BLaER1 (cell line): ENCODE data around the gene RMI1.
A peak's percentile ranks its signal among the peaks of the same experiment; 100 is the strongest.

ENCODE experiments used
- H3K27ac ChIP-seq: shearing (Covaris generic); formaldehyde crosslinking; 2 replicates; pipeline ENCODE4 v1.8.1; 2022
- H3K27me3 ChIP-seq: shearing (Covaris generic); formaldehyde crosslinking; 2 replicates; pipeline ENCODE4 v1.8.1; 2022
- H3K36me3 ChIP-seq: shearing (Covaris generic); formaldehyde crosslinking; 2 replicates; pipeline ENCODE4 v1.8.1; 2022
- H3K4me1 ChIP-seq: shearing (Covaris generic); formaldehyde crosslinking; 2 replicates; pipeline ENCODE4 v1.8.1; 2022
- H3K4me2 ChIP-seq: shearing (Covaris generic); formaldehyde crosslinking; 2 replicates; pipeline ENCODE4 v1.8.1; 2022
- H3K4me3 ChIP-seq: shearing (Covaris generic); formaldehyde crosslinking; 2 replicates; pipeline ENCODE4 v1.8.1; 2022
- H3K9ac ChIP-seq: shearing (Covaris generic); formaldehyde crosslinking; 2 replicates; pipeline ENCODE4 v1.8.1; 2022
- H3K9me3 ChIP-seq: shearing (Covaris generic); formaldehyde crosslinking; 2 replicates; pipeline ENCODE4 v1.8.1; 2022
- H4K20me1 ChIP-seq: shearing (Covaris generic); formaldehyde crosslinking; 2 replicates; pipeline ENCODE4 v1.8.1; 2022
- Cebpa-rat ChIP-seq: shearing (Covaris generic); IDR thresholded peaks from 2 replicates; pipeline ENCODE4 v1.8.1; 2022

The RMI1 gene

DNA sequence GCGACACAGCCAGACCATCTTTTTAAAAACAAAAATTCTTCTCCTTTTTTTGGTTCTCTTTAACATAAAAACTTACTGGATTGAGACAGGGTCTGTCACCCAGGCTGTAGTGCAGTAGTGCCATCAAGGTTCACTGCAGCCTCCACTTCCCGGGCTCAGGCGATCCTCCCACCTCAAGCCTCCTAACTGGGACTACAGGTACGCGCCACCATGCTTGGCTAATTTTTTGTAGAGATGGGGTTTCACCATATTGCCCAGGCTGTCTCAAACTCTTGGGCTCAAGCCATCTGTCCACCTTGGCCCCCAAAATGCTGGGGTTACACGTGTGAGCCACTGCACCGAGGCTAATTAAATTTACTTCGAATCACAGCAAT lies 14.4 kb upstream of the RMI1 start:
- no peak for TF ChIP-seq Cebpa-rat

DNA sequence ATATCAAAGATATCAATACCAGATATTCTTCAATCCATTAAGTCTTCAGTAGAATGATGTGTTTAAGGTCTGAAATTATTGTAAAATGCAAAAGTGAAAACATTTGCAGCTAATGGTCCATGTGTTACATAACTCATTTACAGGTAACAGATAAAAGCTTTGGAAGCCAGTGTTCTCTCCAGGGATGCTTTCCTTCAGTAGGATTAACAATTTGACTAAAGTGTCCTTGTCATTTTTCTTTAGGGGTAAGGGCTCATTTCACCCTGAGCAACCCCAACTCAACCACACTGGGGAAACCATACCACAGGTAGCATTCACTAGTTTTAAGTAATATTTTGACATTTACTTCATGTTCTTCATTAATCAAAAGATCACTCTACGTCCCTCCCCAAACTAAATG lies 13.5 kb upstream of the RMI1 start:
- TF ChIP-seq Cebpa-rat = no peak
- H3K36me3 ChIP-seq = peaks cover 60% of the 10 kb centered on the region
- H3K27me3 ChIP-seq = no peaks in the 10 kb centered on the region
- no peak overlapping the region for H3K4me3 ChIP-seq
- peaks cover 78% of the 10 kb centered on the region for H4K20me1 ChIP-seq
- H3K27ac ChIP-seq = no peak overlapping the region
- H3K4me2 ChIP-seq = no peak overlapping the region
- H3K9me3 ChIP-seq = no peaks in the 10 kb centered on the region
- H3K4me1 ChIP-seq = no peaks in the 10 kb centered on the region
- H3K9ac ChIP-seq = no peak overlapping the region

More for the DNA sequence above, 14.4 kb upstream of the RMI1 start:
- no peak overlapping the region for H3K9ac ChIP-seq
- no peaks in the 10 kb centered on the region for H3K9me3 ChIP-seq
- H3K27me3 ChIP-seq = no peaks in the 10 kb centered on the region
- no peak overlapping the region for H3K4me3 ChIP-seq
- no peak overlapping the region for H3K4me2 ChIP-seq
- H3K27ac ChIP-seq = no peak overlapping the region
- H3K36me3 ChIP-seq = peaks cover 51% of the 10 kb centered on the region
- peaks cover 69% of the 10 kb centered on the region for H4K20me1 ChIP-seq
- no peaks in the 10 kb centered on the region for H3K4me1 ChIP-seq

DNA sequence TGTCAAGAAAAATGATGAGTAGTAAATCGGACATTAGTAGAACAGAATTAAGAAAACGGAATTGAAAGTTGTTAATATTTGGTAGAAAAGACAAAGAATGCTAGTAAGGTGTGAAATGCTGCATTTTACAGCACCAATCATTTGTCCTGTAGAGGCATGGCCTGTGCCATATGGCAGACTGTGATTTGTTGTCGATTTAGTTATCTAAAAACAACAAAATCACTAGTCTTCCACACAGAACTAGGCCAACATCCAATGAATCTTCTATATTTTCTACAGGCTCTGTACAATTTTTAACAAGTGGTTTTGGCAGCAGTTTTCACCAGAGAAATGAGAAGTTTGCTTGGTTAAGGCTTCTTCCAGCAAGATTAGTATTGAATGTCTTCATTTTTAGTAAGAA lies 11.0 kb upstream of the RMI1 start:
- Histone ChIP-seq H3K4me3 (no peak overlapping the region), H3K27ac (no peak overlapping the region), H4K20me1 (peaks cover 100% of the 10 kb centered on the region), H3K36me3 (peaks cover 85% of the 10 kb centered on the region), H3K9ac (no peak overlapping the region), H3K4me1 (peaks cover 24% of the 10 kb centered on the region), H3K4me2 (no peak overlapping the region), H3K9me3 (no peaks in the 10 kb centered on the region), H3K27me3 (no peaks in the 10 kb centered on the region)
- TF ChIP-seq Cebpa-rat = no peak

GRCh38 chr9:83971485-83971884 lies 9.1 kb upstream of the RMI1 start:
- H3K4me1 ChIP-seq = peaks cover 36% of the 10 kb centered on the region
- H3K9ac ChIP-seq = no peak overlapping the region
- no peaks in the 10 kb centered on the region for H3K9me3 ChIP-seq
- H3K36me3 ChIP-seq = peaks cover 97% of the 10 kb centered on the region
- no peaks in the 10 kb centered on the region for H3K27me3 ChIP-seq
- TF ChIP-seq Cebpa-rat = no peak
- no peak overlapping the region for H3K4me3 ChIP-seq
- H3K4me2 ChIP-seq = no peak overlapping the region
- H4K20me1 ChIP-seq = peaks cover 100% of the 10 kb centered on the region
- no peak overlapping the region for H3K27ac ChIP-seq

DNA sequence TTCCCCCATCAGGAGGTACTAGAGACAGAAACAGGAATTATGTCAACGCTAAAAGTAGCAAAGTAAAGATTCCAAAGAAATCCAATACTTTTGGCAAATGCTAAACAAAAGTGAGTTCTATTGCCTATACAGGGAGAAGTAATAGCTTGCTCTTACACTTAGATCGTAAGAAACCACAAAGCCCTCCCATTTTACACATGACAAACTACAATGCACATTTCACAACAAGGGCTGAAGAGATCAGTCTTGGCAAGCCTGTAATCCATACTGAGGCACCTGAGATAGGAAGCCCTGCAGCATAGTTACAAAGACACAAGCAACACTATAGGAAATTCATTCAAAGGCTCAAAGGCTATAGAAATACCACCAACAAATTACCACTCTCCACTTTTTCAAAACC lies 8.3 kb upstream of the RMI1 start:
- Histone ChIP-seq H3K4me1 (peaks cover 44% of the 10 kb centered on the region), H3K9me3 (no peaks in the 10 kb centered on the region), H3K4me2 (no peak overlapping the region; the same call in 1 of the 2 replicates), H4K20me1 (peaks cover 100% of the 10 kb centered on the region), H3K9ac (no peak overlapping the region), H3K36me3 (peaks cover 97% of the 10 kb centered on the region), H3K4me3 (no peak overlapping the region), H3K27ac (no peak overlapping the region), H3K27me3 (no peaks in the 10 kb centered on the region)
- no peak for TF ChIP-seq Cebpa-rat

GRCh38 chr9:83975300-83975699 lies 5.3 kb upstream of the RMI1 start:
- Histone ChIP-seq H3K36me3 (peaks cover 81% of the 10 kb centered on the region), H3K9ac (no peak overlapping the region), H3K27ac (no peak overlapping the region), H3K27me3 (no peaks in the 10 kb centered on the region), H3K4me3 (no peak overlapping the region), H4K20me1 (peaks cover 92% of the 10 kb centered on the region), H3K4me1 (peaks cover 50% of the 10 kb centered on the region), H3K4me2 (no peak overlapping the region), H3K9me3 (no peaks in the 10 kb centered on the region)
- TF ChIP-seq Cebpa-rat = no peak

GRCh38 chr9:83976372-83976771 lies 4.2 kb upstream of the RMI1 start:
- no peak for TF ChIP-seq Cebpa-rat
- H3K27me3 ChIP-seq = no peaks in the 10 kb centered on the region
- H3K9me3 ChIP-seq = no peaks in the 10 kb centered on the region
- H4K20me1 ChIP-seq = peaks cover 81% of the 10 kb centered on the region
- H3K4me1 ChIP-seq = peaks cover 50% of the 10 kb centered on the region
- H3K36me3 ChIP-seq = peaks cover 70% of the 10 kb centered on the region
- H3K27ac ChIP-seq = no peak overlapping the region
- no peak overlapping the region for H3K9ac ChIP-seq
- H3K4me2 ChIP-seq = peak overlapping the region; percentile 79; the same call in 1 of the 2 replicates
- no peak overlapping the region for H3K4me3 ChIP-seq

GRCh38 chr9:83977196-83977595 lies 3.4 kb upstream of the RMI1 start:
- H3K27me3 ChIP-seq = no peaks in the 10 kb centered on the region
- no peaks in the 10 kb centered on the region for H3K9me3 ChIP-seq
- no peak overlapping the region for H3K27ac ChIP-seq
- H3K9ac ChIP-seq = peak overlapping the region; percentile 100; the same call in 1 of the 2 replicates
- peaks cover 55% of the 10 kb centered on the region for H3K4me1 ChIP-seq
- H4K20me1 ChIP-seq = peaks cover 73% of the 10 kb centered on the region
- H3K4me3 ChIP-seq = peak overlapping the region; percentile 87
- H3K36me3 ChIP-seq = peaks cover 62% of the 10 kb centered on the region
- H3K4me2 ChIP-seq = peak overlapping the region; percentile 79
- no peak for TF ChIP-seq Cebpa-rat

DNA sequence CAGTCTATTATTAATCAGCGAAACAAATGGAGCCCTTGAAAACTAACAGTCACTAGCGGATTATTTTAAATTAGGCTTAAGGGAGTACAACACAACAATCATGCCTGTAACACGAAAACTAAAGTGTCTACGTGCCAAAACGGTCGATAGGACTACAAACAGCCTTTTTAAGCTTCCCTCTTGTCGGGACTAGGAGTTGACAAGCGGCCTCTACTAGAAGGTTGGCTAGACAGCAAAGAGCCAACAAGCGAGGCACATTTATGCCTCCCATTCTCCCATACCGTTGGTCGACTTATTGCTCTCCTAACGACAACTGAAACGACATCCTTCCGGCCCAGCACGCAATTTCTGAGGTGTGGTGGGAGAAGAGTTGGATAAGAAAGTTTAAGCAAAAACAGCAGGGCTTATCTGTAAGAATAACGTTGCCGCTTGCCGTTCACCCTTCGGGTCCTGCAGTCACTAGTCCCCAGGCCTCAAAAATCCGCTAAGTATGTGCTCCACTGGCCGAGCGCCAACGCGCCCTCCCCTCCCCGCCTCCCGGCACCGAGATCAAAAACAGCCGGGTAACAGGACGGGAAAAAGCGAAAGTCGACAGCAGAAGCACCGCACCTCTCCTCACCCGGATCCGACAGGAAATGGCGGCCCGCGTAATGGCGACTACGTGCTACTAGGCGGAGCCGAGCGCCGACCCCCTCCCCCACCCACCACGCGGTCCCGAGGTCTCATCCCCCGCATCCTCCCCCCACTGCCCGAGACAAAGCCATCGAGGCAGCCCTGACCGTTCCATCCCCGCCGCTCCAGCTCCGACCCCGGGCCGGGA lies 1.4 kb upstream of the RMI1 start:
- TF ChIP-seq Cebpa-rat = no peak
- Histone ChIP-seq H3K36me3 (peaks cover 42% of the 10 kb centered on the region), H3K4me3 (peak overlapping the region; percentile 87), H3K27me3 (no peaks in the 10 kb centered on the region), H4K20me1 (peaks cover 53% of the 10 kb centered on the region), H3K9me3 (no peaks in the 10 kb centered on the region), H3K9ac (peak overlapping the region; percentile 100), H3K4me1 (peaks cover 54% of the 10 kb centered on the region), H3K4me2 (peak overlapping the region; percentile 79), H3K27ac (peak overlapping the region; percentile 100)

DNA sequence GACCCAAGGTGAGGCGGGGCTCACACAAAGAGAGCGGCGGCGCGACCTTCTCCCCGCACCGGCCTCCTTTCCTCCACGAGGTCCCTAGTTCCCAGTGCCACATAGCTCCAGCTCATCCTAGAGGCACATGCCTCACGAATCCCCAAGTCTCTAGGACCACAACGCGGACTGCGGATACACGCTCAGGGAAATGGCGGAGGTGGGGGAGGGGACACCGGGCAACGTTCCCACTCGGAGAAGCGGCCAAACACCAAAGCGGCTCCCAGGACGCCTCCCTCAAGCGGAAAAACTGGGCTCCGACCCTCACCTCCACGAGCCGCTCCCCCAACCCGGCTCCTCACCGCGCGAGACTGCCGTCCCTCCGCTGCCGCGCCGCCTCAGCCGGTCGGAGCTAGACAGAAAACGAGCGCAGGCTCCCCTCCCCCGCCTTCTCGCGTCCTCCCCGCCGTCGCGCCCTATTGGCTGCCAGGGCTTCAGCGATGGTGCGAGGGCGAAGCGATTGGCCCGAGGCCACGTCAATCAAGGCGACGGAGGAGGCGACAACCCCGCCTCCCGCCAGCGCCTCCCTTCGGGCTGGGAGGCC lies 702 bp upstream of the RMI1 start, which contains the start of gene HNRNPK:
Gene HNRNPK, minus strand, starts transcription at position 404 of the 583 bp plus-strand sequence. CDS start 1,963 bp downstream, outside the sequence.
- H4K20me1 ChIP-seq = peaks cover 46% of the 10 kb centered on the region

More for the DNA sequence above, 702 bp upstream of the RMI1 start, which contains the start of gene HNRNPK:
- Histone ChIP-seq H3K27ac (peak within 1 kb of the TSS; percentile 100), H3K36me3 (peaks cover 41% of the 10 kb centered on the region), H3K27me3 (no peaks in the 10 kb centered on the region), H3K4me2 (peak within 1 kb of the TSS; percentile 84), H3K4me3 (peak within 1 kb of the TSS; percentile 87), H3K9me3 (no peaks in the 10 kb centered on the region), H3K9ac (peak within 1 kb of the TSS; percentile 100), H3K4me1 (peaks cover 54% of the 10 kb centered on the region)
- TF ChIP-seq Cebpa-rat = no peak
